GM12891 (cell line): ENCODE results near the gene TMEM270.

ENCODE experiments used
- POLR2A ChIP-seq: IDR thresholded peaks from 2 replicates; pipeline ENCODE4 v1.6.1; 2011; ENCODE audit warnings: low read depth, low read length, control low read depth
- POLR2AphosphoS5 ChIP-seq: IDR thresholded peaks from 2 replicates; pipeline ENCODE4 v1.6.1; 2011; ENCODE audit warnings: low read depth, low read length, control low read depth
- POU2F2 ChIP-seq: IDR thresholded peaks from 2 replicates; pipeline ENCODE4 v1.6.1; 2011; ENCODE audit warnings: low read depth, mild to moderate bottlenecking, control low read depth, low read length, moderate library complexity
- SPI1 ChIP-seq: IDR thresholded peaks from 2 replicates; pipeline ENCODE4 v1.6.1; 2011; ENCODE audit warnings: low read depth, low read length, control low read depth
- TAF1 ChIP-seq: IDR thresholded peaks from 2 replicates; pipeline ENCODE4 v1.6.1; 2011; ENCODE audit warnings: low read depth, low read length, control low read depth

DNA sequence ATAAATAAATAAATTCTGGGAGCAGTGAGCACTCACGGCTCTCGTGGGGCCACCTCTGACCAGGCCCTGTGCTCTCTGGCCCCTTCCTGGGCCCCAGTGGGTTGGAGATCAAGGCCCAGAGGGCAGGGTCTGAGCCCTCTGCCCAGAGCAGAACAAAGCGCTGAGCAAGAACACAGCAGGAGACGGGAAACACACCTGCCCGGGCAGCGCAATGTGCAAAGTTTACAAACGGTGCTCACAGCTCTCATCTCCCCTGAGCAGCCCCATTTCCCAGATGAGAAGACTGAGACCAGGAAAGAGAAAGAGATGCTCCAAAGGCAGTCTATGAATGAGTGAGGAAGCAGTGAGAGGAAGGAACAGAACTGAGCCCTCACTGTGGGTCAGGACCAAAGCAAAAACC is 21.7 kb upstream of the TMEM270 start:
- TF ChIP-seq TAF1 (no peak), POLR2A (no peak), SPI1 (no peak), POLR2AphosphoS5 (no peak), POU2F2 (no peak)
